ENCODE data around the gene GLT1D1. TPM values are rescaled to one million over a fixed set of nuclear protein-coding genes. Genes with fewer than 3 reads are reported as not detected.
"Not testable (repeated sequence)": the region's sequence is repeated elsewhere in the genome, so short reads cannot be mapped to it uniquely, and the experiment has no call there.

Gene GLT1D1
- total RNA-seq, 1 donor from 2014 or later = 0.44 TPM

- no peak for TF ChIP-seq CTCF (IDR thresholded peaks at IDR 0.05; ENCODE audit: unreplicated experiment)
- Mint-ChIP-seq H3K4me3 (ENCODE audit: unreplicated experiment) (no peak overlapping the region), H3K27me3 (ENCODE audit: unreplicated experiment) (peaks cover 9% of the 10 kb centered on the region), H3K27ac (ENCODE audit: unreplicated experiment) (peak overlapping the region; percentile 73), H3K4me1 (ENCODE audit: unreplicated experiment) (no peaks in the 10 kb centered on the region), H3K36me3 (ENCODE audit: low read depth, unreplicated experiment) (no peaks in the 10 kb centered on the region), H3K9me3 (ENCODE audit: unreplicated experiment) (peaks cover 19% of the 10 kb centered on the region)
- DNase-seq (ENCODE audit: low spot score) = no peak
These were observed 12.3 kb upstream of the GLT1D1 start for GRCh38 chr12:128840862-128841468.

GRCh38 chr12:128842579-128842978 is 10.7 kb upstream of the GLT1D1 start:
- no peak overlapping the region for H3K4me3 Mint-ChIP-seq (ENCODE audit: unreplicated experiment)
- H3K9me3 Mint-ChIP-seq (ENCODE audit: unreplicated experiment) = peaks cover 13% of the 10 kb centered on the region
- no peaks in the 10 kb centered on the region for H3K4me1 Mint-ChIP-seq (ENCODE audit: unreplicated experiment)
- H3K36me3 Mint-ChIP-seq (ENCODE audit: low read depth, unreplicated experiment) = no peaks in the 10 kb centered on the region
- DNase-seq (ENCODE audit: low spot score) = no peak
- no peak overlapping the region for H3K27ac Mint-ChIP-seq (ENCODE audit: unreplicated experiment)
- peaks cover 9% of the 10 kb centered on the region for H3K27me3 Mint-ChIP-seq (ENCODE audit: unreplicated experiment)
- TF ChIP-seq CTCF (IDR thresholded peaks at IDR 0.05; ENCODE audit: unreplicated experiment) = no peak

- Mint-ChIP-seq H3K9me3 (ENCODE audit: unreplicated experiment) (peaks cover 13% of the 10 kb centered on the region), H3K27ac (ENCODE audit: unreplicated experiment) (no peak overlapping the region), H3K4me3 (ENCODE audit: unreplicated experiment) (no peak overlapping the region), H3K4me1 (ENCODE audit: unreplicated experiment) (no peaks in the 10 kb centered on the region), H3K36me3 (ENCODE audit: low read depth, unreplicated experiment) (no peaks in the 10 kb centered on the region), H3K27me3 (ENCODE audit: unreplicated experiment) (peaks cover 9% of the 10 kb centered on the region)
- TF ChIP-seq CTCF (IDR thresholded peaks at IDR 0.05; ENCODE audit: unreplicated experiment) = no peak
- DNase-seq (ENCODE audit: low spot score) = no peak
These were observed 9.7 kb upstream of the GLT1D1 start for GRCh38 chr12:128843538-128843937.

- Mint-ChIP-seq H3K9me3 (ENCODE audit: unreplicated experiment) (peaks cover 10% of the 10 kb centered on the region), H3K27me3 (ENCODE audit: unreplicated experiment) (peaks cover 9% of the 10 kb centered on the region), H3K4me3 (ENCODE audit: unreplicated experiment) (no peak overlapping the region), H3K4me1 (ENCODE audit: unreplicated experiment) (no peaks in the 10 kb centered on the region), H3K36me3 (ENCODE audit: low read depth, unreplicated experiment) (no peaks in the 10 kb centered on the region), H3K27ac (ENCODE audit: unreplicated experiment) (no peak overlapping the region)
- DNase-seq (ENCODE audit: low spot score) = peak; percentile 15
- TF ChIP-seq CTCF (IDR thresholded peaks at IDR 0.05; ENCODE audit: unreplicated experiment) = no peak
These were observed 9.1 kb upstream of the GLT1D1 start for GRCh38 chr12:128844031-128844635.

GRCh38 chr12:128846671-128847070 is 6.6 kb upstream of the GLT1D1 start:
- not testable (repeated sequence) for H3K27ac Mint-ChIP-seq (ENCODE audit: unreplicated experiment); DNase-seq (ENCODE audit: low spot score); H3K9me3 Mint-ChIP-seq (ENCODE audit: unreplicated experiment); H3K27me3 Mint-ChIP-seq (ENCODE audit: unreplicated experiment); H3K4me3 Mint-ChIP-seq (ENCODE audit: unreplicated experiment); H3K4me1 Mint-ChIP-seq (ENCODE audit: unreplicated experiment); H3K36me3 Mint-ChIP-seq (ENCODE audit: low read depth, unreplicated experiment)
